ENCODE measurements around the gene TMEM18.

DNA sequence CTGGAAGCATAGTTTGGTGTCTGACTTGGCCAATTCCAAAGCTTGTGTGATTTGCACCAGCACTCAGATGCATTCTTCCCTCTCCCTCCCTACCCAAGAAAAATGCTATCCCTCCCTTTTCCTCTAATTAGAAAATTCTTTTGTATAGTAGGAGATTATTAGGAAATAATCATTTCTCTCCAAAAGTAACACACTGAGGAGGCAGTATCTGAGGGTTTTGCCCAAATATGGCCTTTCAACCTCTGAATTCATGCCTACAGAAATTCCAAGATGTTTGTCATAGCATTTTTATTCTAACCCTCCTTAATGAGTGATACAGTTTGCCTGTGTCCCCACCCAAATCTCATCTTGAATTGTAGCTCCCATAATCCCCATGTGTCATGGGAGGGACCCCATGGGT, 5.0 kb upstream of the TMEM18 start:
- TF ChIP-seq, protein P1, sequence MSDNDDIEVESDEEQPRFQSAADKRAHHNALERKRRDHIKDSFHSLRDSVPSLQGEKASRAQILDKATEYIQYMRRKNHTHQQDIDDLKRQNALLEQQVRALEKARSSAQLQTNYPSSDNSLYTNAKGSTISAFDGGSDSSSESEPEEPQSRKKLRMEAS (IDR thresholded peaks at IDR 0.05): no peak
- TF ChIP-seq, protein P2, sequence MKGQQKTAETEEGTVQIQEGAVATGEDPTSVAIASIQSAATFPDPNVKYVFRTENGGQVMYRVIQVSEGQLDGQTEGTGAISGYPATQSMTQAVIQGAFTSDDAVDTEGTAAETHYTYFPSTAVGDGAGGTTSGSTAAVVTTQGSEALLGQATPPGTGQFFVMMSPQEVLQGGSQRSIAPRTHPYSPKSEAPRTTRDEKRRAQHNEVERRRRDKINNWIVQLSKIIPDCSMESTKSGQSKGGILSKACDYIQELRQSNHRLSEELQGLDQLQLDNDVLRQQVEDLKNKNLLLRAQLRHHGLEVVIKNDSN (IDR thresholded peaks at IDR 0.05): no peak

Data from Ishikawa (cell line).